ENCODE data around the gene STAC2. TPM values are rescaled to one million over a fixed set of nuclear protein-coding genes. Genes with fewer than 3 reads are reported as not detected.

STAC2 gene
- total and polyA plus RNA-seq, 2 of the 13 experiments (the other 11 are each of a cell fraction or from before 2014, with no cell fraction given) = not detected

DNA sequence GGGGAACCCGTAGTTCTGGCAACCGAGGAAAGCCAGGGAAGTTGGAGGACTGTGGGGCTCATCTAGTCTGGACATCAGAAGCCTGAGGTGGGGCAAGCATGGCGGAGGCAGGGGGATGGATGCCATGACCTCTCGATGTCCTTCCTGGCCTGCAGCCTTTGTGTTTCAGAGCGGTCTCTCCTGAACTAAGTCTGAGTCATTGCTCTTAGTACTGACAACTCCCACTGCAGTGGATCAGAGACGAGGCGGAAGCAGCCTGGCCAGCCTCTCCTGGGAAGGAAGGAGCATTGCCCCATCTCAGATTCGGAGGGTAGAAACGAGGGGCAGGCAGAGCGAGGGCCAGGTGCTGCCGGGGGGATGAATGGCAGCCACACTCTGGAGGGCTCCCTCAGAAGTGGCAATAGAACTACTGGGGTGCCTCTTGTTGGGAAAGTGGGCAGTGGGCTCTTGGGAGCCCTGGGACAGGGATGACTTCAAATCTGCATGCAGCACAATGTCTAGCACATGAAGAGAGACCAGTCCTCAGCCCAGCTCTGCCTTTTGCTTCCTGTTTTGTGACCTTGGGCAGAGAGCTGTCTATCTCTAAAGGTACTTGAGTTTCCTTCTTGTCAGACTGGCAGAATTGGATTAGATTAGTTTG lies 3.6 kb upstream of the STAC2 start (continued):
- TF ChIP-seq, protein P1, sequence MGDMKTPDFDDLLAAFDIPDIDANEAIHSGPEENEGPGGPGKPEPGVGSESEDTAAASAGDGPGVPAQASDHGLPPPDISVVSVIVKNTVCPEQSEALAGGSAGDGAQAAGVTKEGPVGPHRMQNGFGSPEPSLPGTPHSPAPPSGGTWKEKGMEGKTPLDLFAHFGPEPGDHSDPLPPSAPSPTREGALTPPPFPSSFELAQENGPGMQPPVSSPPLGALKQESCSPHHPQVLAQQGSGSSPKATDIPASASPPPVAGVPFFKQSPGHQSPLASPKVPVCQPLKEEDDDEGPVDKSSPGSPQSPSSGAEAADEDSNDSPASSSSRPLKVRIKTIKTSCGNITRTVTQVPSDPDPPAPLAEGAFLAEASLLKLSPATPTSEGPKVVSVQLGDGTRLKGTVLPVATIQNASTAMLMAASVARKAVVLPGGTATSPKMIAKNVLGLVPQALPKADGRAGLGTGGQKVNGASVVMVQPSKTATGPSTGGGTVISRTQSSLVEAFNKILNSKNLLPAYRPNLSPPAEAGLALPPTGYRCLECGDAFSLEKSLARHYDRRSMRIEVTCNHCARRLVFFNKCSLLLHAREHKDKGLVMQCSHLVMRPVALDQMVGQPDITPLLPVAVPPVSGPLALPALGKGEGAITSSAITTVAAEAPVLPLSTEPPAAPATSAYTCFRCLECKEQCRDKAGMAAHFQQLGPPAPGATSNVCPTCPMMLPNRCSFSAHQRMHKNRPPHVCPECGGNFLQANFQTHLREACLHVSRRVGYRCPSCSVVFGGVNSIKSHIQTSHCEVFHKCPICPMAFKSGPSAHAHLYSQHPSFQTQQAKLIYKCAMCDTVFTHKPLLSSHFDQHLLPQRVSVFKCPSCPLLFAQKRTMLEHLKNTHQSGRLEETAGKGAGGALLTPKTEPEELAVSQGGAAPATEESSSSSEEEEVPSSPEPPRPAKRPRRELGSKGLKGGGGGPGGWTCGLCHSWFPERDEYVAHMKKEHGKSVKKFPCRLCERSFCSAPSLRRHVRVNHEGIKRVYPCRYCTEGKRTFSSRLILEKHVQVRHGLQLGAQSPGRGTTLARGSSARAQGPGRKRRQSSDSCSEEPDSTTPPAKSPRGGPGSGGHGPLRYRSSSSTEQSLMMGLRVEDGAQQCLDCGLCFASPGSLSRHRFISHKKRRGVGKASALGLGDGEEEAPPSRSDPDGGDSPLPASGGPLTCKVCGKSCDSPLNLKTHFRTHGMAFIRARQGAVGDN (CRISPR knock-in tag; IDR thresholded peaks at IDR 0.05) = peak; percentile 20
- TF ChIP-seq NR1H2 (CRISPR knock-in tag; IDR thresholded peaks at IDR 0.05; ENCODE audit: borderline replicate concordance, low read depth) (no peak), ZNF232 (CRISPR knock-in tag; IDR thresholded peaks at IDR 0.05; ENCODE audit: borderline replicate concordance) (no peak), RFXANK (CRISPR knock-in tag; IDR thresholded peaks at IDR 0.05) (no peak), ARHGAP35 (CRISPR knock-in tag; IDR thresholded peaks at IDR 0.05; ENCODE audit: borderline replicate concordance) (no peak), ZFP62 (CRISPR knock-in tag; IDR thresholded peaks at IDR 0.05) (no peak), ZNF274 (CRISPR knock-in tag; IDR thresholded peaks at IDR 0.05) (no peak), ETS1 (CRISPR knock-in tag; IDR thresholded peaks at IDR 0.05) (no peak), PBX2 (CRISPR knock-in tag; IDR thresholded peaks at IDR 0.05) (no peak), ZFP1 (CRISPR knock-in tag; IDR thresholded peaks at IDR 0.05) (no peak), PAWR (CRISPR knock-in tag; IDR thresholded peaks at IDR 0.05; ENCODE audit: borderline replicate concordance) (no peak), SALL2 (CRISPR knock-in tag; IDR thresholded peaks at IDR 0.05) (no peak), PITX1 (CRISPR knock-in tag; IDR thresholded peaks at IDR 0.05) (no peak), ISL2 (CRISPR knock-in tag; IDR thresholded peaks at IDR 0.05) (no peak), ZNF672 (CRISPR knock-in tag; IDR thresholded peaks at IDR 0.05) (peak; percentile 99), MEIS2 (CRISPR knock-in tag; IDR thresholded peaks at IDR 0.05) (no peak), MXD3 (CRISPR knock-in tag; IDR thresholded peaks at IDR 0.05) (no peak), CREBL2 (CRISPR knock-in tag; IDR thresholded peaks at IDR 0.05; ENCODE audit: borderline replicate concordance) (no peak), SMARCC2 (IDR thresholded peaks at IDR 0.05) (no peak), XBP1 (CRISPR knock-in tag; IDR thresholded peaks at IDR 0.05) (no peak), ZNF768 (CRISPR knock-in tag; IDR thresholded peaks at IDR 0.05) (peak; percentile 22; the same call in 1 of the 2 replicates)
- TF ChIP-seq, protein P2, sequence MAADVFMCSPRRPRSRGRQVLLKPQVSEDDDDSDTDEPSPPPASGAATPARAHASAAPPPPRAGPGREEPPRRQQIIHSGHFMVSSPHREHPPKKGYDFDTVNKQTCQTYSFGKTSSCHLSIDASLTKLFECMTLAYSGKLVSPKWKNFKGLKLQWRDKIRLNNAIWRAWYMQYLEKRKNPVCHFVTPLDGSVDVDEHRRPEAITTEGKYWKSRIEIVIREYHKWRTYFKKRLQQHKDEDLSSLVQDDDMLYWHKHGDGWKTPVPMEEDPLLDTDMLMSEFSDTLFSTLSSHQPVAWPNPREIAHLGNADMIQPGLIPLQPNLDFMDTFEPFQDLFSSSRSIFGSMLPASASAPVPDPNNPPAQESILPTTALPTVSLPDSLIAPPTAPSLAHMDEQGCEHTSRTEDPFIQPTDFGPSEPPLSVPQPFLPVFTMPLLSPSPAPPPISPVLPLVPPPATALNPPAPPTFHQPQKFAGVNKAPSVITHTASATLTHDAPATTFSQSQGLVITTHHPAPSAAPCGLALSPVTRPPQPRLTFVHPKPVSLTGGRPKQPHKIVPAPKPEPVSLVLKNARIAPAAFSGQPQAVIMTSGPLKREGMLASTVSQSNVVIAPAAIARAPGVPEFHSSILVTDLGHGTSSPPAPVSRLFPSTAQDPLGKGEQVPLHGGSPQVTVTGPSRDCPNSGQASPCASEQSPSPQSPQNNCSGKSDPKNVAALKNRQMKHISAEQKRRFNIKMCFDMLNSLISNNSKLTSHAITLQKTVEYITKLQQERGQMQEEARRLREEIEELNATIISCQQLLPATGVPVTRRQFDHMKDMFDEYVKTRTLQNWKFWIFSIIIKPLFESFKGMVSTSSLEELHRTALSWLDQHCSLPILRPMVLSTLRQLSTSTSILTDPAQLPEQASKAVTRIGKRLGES (CRISPR knock-in tag; IDR thresholded peaks at IDR 0.05; ENCODE audit: borderline replicate concordance) = no peak
